H1 (cell line): Measurements from ENCODE around the gene RELL1. TPM values are rescaled to one million over a fixed set of nuclear protein-coding genes. Genes with fewer than 3 reads are reported as not detected.

Source experiments
- CHD1 ChIP-seq: IDR thresholded peaks from 2 replicates; pipeline ENCODE4 v1.6.1; 2012; ENCODE audit warnings: low read depth, low read length, improper control_type of control experiment
- CHD7 ChIP-seq: fragments of 300-600 bp; sonication (generic); IDR thresholded peaks from 2 replicates; pipeline ENCODE4 v1.7.1; 2012; ENCODE audit warnings: low read length, moderate library complexity, mild to moderate bottlenecking, inconsistent platforms; ENCODE audit not compliant: insufficient replicate concordance
- FOSL1 ChIP-seq: IDR thresholded peaks from 2 replicates; pipeline ENCODE4 v1.6.1; 2011; ENCODE audit warnings: mild to moderate bottlenecking, low read depth, low read length, moderate library complexity; ENCODE audit not compliant: insufficient read depth
- RNF2 ChIP-seq: fragments of 200-900, 300-1000 bp; sonication (generic); IDR thresholded peaks from 2 replicates; pipeline ENCODE4 v1.7.1; 2016; ENCODE audit warnings: borderline replicate concordance, low read depth, mild to moderate bottlenecking, antibody characterized with exemption, low read length; ENCODE audit not compliant: poor library complexity, severe bottlenecking; ENCODE audit errors: missing control alignments
- SP1 ChIP-seq: IDR thresholded peaks from 2 replicates; pipeline ENCODE4 v1.6.1; 2011; ENCODE audit warnings: low read depth, low read length
- SUZ12 ChIP-seq: fragments of 200-600 bp; sonication (generic); IDR thresholded peaks from 2 replicates; pipeline ENCODE4 v1.6.1; 2012; ENCODE audit warnings: mild to moderate bottlenecking, inconsistent platforms, low read length, moderate library complexity, mixed read lengths
- polyA plus RNA-seq, 7 experiments: library from polyadenylated mRNA; depleted of rRNA in 3 of 7; stranded (reverse) in 5 of 7; unstranded in 2 of 7; fragments of >200 nt in 5 of 7; fragments of 200-250 nt in 2 of 7; gene quantifications; 1 replicate in 5 of 7; 2 replicates in 1 of 7; 4 replicates in 1 of 7; pipeline versions ENCODE4 v1.2.1 to v1.2.3, GENCODE V29; 2011 to 2013; ENCODE audit warnings: missing spikeins in 2 of 7, mixed read lengths in 2 of 7
- total RNA-seq: library from RNA; stranded (reverse); fragmentation: NEBNext Ultra II Directional; extraction: Animal tissue kit (Norgen Biotek cat#: 25700); gene quantifications from 2 replicates; pipeline ENCODE4 v1.2.1, GENCODE V29; 2021
- TF ChIP-seq, protein P1 (sequence below): IDR thresholded peaks from 2 replicates; pipeline ENCODE4 v1.6.1; 2012; ENCODE audit warnings: low read length, inconsistent platforms
- TF ChIP-seq, protein P2 (sequence below): IDR thresholded peaks from 2 replicates; pipeline ENCODE4 v1.6.1; 2011; ENCODE audit warnings: low read length, improper control_type of control experiment

RELL1 gene
- total and polyA plus RNA-seq, 2 of the 8 experiments (the other 6 are each of a cell fraction or from before 2014, with no cell fraction given), result 2.1 to 14.1 TPM

- TF ChIP-seq CHD7 (no peak), SP1 (no peak), CHD1 (no peak), FOSL1 (no peak), RNF2 (no peak), SUZ12 (no peak)
- TF ChIP-seq, protein P1, sequence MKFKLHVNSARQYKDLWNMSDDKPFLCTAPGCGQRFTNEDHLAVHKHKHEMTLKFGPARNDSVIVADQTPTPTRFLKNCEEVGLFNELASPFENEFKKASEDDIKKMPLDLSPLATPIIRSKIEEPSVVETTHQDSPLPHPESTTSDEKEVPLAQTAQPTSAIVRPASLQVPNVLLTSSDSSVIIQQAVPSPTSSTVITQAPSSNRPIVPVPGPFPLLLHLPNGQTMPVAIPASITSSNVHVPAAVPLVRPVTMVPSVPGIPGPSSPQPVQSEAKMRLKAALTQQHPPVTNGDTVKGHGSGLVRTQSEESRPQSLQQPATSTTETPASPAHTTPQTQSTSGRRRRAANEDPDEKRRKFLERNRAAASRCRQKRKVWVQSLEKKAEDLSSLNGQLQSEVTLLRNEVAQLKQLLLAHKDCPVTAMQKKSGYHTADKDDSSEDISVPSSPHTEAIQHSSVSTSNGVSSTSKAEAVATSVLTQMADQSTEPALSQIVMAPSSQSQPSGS, result no peak
- TF ChIP-seq, protein P2, sequence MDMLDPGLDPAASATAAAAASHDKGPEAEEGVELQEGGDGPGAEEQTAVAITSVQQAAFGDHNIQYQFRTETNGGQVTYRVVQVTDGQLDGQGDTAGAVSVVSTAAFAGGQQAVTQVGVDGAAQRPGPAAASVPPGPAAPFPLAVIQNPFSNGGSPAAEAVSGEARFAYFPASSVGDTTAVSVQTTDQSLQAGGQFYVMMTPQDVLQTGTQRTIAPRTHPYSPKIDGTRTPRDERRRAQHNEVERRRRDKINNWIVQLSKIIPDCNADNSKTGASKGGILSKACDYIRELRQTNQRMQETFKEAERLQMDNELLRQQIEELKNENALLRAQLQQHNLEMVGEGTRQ, result no peak
These were observed 44.8 kb downstream of the RELL1 start (continued) for GRCh38 chr4:37641352-37641751.
